ENCODE measurements around the gene HHAT.
"Not testable (repeated sequence)": the region's sequence is repeated elsewhere in the genome, so short reads cannot be mapped to it uniquely, and the experiment has no call there.

The HHAT gene

DNA sequence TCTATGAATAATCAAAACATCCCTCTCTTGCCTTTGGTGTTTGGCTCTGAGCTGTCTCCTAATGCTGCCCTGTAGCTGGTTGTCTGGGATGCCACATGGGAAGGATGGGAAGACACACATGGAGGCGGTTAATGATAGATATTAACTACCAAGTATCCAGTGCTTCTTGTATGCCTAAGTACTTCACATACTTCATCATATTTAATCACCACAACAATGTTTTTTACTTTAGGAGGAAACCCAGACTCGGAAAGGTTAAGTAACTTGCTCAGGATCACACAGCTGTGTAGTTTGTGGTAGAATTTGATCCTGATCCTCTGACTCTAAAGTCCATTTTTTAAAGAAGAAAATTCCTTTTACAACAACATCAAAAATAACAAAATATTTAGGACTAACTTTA lies 88.0 kb downstream of the HHAT start:
- H3K27ac ChIP-seq = no peak overlapping the region
- H3K4me3 ChIP-seq = no peak overlapping the region

DNA sequence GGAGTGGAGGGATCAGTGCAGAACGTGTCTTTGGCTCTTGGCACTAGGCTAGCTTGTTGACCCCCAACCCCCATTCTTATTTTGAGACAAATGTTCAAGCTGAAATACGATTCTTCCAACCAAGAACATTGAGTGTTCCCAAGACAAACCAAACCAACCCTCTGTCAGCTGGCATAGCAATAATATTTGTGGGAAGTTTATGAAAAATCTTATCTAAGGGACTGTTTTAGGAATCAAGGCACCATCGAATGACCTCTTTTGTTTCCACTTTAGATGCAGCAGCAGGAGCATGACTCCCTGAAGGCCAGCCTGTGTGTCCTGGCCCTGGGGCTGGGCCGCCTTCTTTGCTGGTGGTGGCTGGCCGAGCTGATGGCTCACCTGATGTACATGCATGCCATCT lies 89.2 kb downstream of the HHAT start:
- Histone ChIP-seq H3K27ac (no peak overlapping the region), H3K4me3 (no peak overlapping the region)

DNA sequence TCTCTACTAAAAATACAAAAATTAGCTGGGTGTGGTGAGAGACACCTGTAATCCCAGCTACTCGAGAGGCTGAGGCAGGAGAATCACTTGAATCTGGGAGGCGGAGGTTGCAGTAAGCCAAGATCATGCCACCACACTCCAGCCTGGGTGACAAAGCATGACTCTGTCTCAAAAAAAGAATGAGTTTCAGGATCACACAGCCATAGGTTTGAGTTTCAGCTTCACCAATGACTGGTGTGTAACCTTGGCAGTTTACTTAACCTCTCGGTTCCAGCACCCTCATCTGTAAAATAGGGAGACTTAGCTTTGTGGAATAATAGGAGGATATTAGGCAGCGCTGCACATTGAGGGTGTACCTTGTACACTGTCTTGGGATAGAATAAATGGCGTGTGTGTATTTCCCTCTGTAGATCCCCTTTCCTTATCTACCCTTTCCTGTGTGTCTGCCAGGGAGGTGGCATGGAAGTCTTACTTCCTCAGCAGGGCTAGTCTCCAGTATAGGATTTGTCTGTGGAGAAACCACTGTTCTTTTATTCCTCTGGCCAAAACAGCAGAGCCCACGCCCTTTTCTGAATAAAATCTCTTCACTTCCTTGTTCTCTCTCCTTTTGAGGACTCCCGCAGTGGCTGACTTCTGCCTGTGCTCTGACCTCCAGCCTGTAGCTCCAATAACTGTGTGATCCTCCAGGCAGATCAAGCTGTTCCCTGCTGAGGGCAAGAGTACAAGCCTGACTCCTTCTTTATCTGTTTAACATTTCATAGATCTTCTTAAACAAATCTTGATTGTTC lies 90.4 kb downstream of the HHAT start:
- no peak overlapping the region for H3K27ac ChIP-seq
- no peak overlapping the region for H3K4me3 ChIP-seq

DNA sequence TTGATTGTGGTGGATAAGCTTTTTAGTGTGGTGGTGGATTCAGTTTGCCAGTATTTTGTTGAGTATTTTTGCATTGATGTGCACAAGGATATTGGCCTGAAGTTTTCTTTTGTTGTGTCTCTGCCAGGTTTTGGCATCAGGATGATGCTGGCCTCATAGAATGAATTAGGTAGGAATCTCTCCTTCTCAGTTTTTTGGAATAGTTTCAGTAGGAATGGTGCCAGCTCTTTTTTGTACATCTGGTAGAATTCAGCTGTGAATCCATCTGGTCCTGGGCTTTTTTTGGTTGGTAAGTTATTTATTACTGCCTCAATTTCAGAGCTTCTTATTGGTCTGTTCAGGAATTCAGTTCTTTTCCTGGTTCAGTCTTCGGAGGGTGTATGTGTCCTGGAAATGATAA lies 98.0 kb downstream of the HHAT start:
- H3K27ac ChIP-seq, H3K4me3 ChIP-seq: not testable (repeated sequence)

DNA sequence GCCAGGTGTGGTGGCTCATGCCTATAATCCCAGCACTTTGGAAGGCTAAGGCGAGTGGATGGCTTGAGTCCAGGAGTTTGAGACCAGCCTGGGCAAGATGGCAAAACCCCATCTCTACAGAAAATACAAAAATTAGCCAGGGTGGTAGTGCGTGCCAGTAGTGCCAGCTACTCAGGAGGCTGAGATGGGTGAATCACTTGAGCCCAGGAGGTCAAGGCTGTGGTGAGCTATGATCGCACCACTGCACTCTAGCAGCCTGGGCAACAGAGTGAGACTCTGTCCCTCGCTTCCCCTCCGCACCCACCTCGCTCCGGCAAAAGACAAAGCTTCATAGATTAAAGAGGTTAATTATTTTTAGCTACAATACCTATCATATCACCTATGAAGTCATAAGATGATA lies 100.0 kb downstream of the HHAT start:
- no peak overlapping the region for H3K27ac ChIP-seq
- no peak overlapping the region for H3K4me3 ChIP-seq

DNA sequence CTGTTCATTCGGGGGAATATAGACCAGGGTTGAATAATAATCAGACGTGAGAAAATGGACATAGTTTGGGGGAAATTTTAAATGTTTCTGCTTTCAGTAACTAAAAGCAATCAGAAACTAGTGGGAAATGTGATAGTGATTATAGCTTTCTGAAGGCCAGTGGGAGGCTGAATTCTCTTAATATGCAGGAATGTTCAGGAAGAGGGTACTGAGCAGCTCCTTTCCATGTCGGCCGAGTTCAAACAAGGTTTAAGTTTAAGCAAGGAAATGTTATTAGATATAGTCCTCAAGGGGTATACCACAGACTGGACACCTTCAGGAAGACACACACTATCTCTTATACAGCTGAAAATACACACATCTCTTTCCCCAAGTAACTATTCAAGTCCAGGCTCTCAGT lies 105.5 kb downstream of the HHAT start:
- no peak overlapping the region for H3K4me3 ChIP-seq
- H3K27ac ChIP-seq = no peak overlapping the region

DNA sequence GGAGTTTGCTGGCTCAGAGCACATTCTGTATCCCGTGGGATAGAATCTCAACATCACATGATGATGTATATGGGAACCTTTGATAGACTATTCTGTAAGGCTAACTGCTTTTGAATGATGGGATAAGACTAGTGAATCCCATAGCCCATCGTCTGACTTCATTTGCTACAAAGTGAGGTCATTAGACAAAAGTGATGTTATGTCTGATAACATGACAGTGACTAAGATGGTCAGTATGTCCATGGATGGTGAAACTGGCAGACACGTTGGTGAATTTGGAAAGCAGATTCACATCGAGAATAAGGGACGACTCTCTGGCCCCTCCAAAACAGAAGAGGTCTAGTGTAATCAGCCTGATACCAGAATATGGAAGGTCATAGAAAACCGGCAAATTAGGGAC lies 108.4 kb downstream of the HHAT start:
- no peak overlapping the region for H3K27ac ChIP-seq
- no peak overlapping the region for H3K4me3 ChIP-seq

DNA sequence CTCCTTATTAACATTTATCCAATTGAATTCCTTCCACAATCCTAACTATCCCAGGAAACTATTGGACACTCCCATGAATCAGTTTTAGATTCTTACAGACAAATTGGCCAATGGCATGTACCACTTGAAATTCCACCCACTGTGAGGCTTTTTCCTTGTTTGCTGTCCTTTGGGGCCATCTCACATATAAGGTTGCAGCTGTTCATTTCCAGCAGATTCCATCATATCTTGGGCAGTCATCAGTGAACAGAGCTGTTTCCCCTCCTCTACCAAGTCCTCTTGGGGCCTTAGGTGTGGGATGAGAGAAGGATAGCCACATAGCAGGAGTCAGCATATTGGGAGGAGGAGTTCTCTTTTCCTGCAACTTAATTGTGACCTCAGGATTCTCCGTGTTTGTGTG lies 109.1 kb downstream of the HHAT start:
- no peak overlapping the region for H3K27ac ChIP-seq
- H3K4me3 ChIP-seq = no peak overlapping the region

DNA sequence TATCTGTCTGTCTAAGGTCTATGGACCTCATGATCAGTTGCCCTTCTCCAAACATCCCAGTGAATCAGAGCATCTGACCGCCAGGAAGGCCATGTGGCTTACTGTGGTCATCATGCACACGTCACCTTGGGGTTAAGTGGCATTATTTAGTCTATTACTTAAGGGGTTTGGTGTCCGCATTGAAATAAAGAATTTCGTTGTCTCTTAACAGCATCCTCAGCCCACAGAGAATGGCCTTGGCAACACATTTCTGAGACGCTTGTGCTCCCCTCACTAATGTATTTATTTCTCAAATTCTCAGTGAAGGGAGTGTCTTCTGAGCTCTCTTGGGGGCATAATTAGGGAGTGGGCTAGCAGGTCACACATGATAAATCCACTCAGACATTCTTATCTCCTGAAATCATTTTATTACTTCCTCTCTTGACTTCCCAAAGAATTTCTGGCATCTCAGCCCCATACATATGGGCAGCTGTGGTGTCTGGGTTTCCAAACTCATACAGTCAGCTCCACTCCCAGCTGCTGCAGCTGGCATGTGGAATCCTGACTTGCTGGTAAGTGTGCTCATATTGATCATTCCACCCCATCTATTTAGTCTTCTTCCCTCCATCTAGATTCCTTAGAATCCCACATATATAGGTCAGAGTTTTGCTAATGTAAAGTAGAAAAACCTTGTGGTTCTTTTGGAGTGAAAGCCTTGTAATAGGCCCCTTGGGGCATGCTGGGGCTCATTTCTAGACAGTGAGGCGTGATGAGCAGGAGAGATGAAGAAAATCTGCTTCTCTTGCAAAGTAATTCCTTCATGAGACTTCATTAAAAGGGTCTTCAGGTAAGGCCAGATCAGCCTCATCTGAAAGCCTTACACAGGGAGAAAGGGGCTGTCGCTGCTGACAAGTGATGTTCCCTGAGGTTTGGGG lies 110.5 kb downstream of the HHAT start:
- no peak overlapping the region for H3K4me3 ChIP-seq
- H3K27ac ChIP-seq = peak overlapping the region in 1 of 21 experiments; percentile 29

DNA sequence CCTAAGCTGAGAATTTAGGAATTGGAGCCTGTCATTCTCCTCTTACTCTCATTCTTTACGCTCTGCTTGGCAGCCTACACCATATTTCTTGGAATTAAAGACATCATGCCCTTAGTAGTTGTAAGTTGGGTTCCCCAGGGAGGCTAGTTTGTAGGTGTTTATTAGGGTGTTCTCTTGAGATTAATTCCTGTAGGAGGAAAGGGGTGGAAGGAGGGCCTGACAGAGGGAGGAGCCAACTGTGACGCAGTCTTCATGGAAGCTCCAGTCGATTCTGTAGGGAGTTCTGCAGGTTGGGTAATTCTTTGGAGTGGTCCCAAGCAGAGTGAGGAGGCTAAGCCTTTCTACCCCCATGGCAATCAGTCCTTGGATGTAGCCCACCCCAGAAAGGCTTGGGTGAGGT lies 111.4 kb downstream of the HHAT start:
- H3K4me3 ChIP-seq = no peak overlapping the region
- H3K27ac ChIP-seq = peak overlapping the region in 1 of 21 experiments; percentile 29

DNA sequence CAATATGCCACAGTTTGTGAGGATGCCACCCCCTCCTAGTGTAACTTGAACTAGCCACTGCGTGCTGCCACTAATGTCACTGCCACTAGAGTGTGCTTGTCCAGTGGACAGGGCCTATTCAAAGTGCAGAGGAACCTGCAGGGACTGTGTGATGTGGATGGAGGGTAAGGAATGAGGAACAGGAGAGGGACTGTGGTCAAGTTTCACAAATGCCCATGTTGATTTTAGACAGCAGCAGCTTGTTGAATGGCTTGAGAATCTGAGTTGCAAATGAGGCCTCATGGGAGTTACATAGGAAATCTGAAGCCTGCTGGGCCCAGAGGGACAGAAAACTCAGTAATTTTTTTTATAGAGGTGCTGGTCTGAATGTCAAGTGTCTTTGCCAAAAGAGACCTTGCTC lies 112.3 kb downstream of the HHAT start:
- H3K4me3 ChIP-seq = no peak overlapping the region
- no peak overlapping the region for H3K27ac ChIP-seq

DNA sequence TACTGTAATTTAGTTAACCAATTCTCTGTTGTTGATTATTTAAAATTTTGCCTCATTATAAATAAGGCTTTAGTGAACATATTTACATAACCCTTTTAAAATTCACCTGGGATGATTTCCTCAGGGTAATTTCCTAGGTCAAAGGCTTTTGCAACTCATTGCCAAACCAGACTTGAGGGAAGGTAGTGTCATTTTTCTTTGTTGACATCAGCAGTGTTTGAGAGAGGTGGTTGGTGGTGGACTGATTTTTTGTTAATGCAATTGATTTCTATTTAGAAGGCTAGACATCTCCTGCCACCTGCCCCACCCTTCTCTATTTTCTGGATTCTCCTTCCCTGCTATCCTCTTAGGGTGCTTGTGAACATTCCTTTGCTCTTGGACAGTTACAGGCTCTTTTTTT lies 116.8 kb downstream of the HHAT start:
- no peak overlapping the region for H3K4me3 ChIP-seq
- H3K27ac ChIP-seq = no peak overlapping the region

DNA sequence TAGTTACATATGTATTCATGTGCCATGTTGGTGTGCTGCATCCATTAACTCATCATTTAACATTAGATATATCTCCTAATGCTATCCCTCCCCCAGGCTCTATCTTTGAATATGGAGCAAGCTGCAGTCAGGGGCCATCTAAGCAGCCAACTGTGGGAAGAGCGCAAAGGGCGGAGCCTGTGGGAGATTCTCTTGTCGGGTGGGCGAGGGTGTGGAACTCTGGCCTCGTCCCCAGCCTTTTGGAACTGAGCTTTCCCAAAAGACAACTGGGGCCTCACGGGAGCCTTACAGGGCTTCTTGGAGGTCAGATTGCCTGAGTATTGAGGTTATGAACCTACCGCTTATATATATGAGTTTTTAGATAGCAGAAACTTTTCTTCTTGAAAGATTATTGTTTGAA lies 117.2 kb downstream of the HHAT start:
- Histone ChIP-seq H3K4me3 (no peak overlapping the region), H3K27ac (no peak overlapping the region)

DNA sequence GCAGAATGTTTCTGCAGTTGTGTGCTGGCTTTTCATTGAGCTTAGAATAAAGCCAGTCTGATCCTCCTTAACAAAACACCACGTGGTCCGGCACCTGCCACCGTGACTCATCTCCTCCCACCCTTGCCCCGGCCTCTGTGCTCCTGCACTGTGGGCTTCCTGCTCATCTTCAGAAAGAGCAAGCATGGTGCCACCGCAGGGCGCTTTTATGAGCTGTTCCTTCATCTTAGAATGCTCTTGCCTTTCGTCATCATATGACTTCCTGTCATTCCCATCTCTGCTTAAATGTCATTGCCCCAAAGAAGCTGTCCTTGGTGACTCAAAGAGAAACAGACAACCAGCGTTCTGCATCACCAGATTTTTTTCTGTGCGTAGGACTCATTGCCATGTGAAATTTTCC lies 117.8 kb downstream of the HHAT start:
- Histone ChIP-seq H3K27ac (no peak overlapping the region), H3K4me3 (no peak overlapping the region)

DNA sequence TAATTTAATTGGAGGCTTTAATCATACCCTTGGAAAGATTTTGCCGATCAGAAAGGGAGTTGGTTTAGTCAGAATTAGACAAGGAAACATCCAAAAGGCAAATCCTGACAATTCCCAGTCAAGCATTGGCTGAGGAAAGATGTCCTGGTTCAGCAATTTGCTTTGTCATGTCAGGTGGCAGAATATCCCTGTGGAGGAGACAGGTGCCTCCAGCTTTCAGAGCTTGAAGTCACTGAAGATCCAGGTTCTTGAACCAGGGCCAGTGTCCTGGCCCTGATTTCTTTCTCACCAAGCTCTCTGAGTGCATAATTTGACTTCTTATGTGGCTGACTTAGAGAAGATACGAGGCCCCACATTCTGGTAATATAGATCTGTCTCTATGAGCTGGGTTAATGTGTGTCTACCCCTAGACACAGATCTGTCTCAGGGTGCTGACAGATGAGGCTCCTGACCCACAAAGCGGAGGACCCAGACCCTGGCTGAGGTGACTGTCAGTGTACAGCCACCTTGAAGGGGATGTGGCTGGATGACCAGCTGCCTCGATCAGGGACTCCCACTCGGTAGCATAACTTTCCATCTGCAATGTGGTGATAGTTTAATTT lies 118.9 kb downstream of the HHAT start:
- H3K4me3 ChIP-seq = no peak overlapping the region
- H3K27ac ChIP-seq = no peak overlapping the region

DNA sequence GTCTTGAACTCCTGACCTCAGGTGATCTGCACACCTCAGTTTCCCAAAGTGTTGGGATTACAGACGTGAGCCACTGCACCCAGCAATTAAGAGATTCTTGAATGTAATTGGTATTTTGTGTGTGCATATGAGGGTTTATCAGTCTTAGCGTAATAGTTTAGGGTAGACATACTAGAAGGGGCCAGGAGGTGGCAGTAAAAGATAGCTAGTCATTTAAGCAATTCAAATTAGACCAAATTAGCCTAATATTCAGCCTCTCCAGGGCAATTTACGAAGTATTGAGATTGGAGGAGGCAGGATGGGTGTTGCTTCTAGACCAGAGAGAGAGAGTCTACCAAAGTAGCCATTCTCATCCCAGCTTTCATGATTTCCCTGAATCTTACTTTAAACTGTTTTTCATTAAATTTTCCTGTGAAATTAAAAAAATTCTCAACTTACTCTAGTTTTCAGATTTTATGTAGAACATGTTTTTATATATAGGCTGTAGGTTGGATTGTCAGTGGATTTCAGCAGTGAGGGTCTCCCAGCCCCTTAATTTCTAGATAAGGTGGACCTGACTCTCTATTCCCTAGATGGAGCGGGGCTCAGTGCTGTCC lies 119.7 kb downstream of the HHAT start:
- no peak overlapping the region for H3K27ac ChIP-seq
- no peak overlapping the region for H3K4me3 ChIP-seq

DNA sequence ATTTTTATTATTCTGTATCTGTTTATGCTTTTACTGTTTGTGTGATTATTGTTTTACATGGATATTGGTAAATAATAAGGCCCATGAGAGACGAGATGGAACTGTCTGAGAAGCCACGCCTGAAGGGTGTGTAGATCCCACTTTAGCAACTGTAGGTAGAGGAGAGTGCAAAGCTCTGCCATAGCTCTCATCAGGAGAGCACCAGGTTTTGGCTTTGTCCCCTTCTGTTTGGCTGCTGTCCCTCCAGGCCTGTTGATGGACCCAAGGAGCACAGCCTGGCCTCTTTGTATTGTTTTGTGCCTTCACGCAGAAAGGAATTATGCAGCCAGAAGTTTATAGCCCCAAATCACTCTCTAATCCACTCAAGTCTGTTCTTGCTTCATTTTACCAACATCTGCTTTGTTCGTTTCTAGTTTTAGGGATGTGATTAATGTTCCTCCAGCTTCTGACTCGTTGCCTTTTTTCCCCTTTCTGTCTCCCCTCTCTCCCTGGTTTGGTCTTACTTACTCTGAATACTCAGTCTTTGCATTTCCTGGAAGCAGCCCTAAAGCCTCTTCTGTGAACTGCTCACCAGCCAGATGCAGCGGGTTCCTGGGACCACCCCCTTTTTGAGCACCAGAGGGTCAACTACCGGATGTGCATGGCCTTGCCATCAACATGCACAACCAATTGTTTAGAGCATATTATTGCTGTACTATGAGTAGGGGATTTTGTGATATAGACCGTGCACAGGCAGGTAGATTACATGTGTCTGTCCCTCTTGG lies 127.3 kb downstream of the HHAT start:
- H3K4me3 ChIP-seq = no peak overlapping the region

DNA sequence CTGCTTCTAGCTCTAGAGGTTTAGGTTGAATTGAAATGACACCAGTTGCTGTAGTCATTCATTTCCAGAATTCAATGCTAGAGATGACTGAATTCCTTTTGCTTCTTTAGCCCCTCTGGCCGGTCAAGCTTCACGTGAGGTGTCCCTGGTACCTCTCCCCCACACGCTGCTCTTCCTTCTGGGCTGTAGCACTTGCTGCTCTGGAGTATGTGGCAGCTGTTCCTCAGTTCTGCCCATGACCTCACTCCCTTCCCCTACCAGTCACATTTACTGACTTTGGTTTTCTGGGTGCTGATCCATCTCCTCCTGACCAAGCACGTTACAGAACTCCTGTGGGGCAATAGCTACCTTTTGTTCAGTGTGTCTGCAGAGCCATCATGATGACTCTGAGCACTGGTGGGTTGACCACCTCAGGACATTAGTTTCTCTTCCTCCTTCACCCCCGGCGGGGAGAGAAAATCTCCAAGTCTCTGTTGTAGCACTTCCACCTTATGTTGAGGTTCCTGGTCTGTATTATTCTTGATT lies 128.1 kb downstream of the HHAT start:
- Histone ChIP-seq H3K4me3 (no peak overlapping the region), H3K27ac (no peak overlapping the region)

More for the DNA sequence above, 127.3 kb downstream of the HHAT start:
- H3K27ac ChIP-seq = no peak overlapping the region

DNA sequence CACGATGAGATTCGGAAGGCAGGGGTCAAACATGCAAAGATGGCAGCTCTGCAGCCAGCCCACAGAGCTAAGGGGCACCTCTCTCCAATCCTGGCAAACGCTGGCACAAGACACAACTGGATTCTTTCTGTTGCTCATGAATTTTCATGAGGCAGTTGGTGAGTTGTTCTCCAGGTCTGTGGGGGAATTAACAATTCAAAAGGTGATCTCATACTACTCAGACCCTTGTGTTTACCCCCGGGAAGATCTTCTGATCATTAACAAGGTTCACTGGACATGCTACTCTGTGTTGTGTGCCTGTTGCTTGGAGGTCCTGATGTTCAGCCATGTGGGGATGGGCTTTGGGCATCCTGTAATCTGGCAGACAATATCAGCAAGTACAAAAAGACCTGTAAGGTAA lies 128.9 kb downstream of the HHAT start:
- no peak overlapping the region for H3K4me3 ChIP-seq
- no peak overlapping the region for H3K27ac ChIP-seq

Data from skin epidermis (tissue), 12 donors.